H1 (cell line): ENCODE measurements around the gene LCOR. TPM values are rescaled to one million over a fixed set of nuclear protein-coding genes. Genes with fewer than 3 reads are reported as not detected.
A peak's percentile ranks its signal among the peaks of the same experiment; 100 is the strongest.

ENCODE experiments used
- CTCF ChIA-PET: fragments of 300-600 bp; sonication (Branson Sonifier 250); formaldehyde crosslinking; loops from one replicate; lab custom pipeline; 2021; ENCODE audit not compliant: partially characterized antibody; lab: Charles Lee
- POLR2A ChIA-PET: fragments of 300-600 bp; sonication (Branson Sonifier 250); formaldehyde crosslinking; loops from one replicate; lab custom pipeline; 2021; ENCODE audit warnings: inconsistent platforms; ENCODE audit not compliant: partially characterized antibody; lab: Charles Lee
- DNase-seq, 2 experiments: peaks; one replicate each; pipeline versions ENCODE4 v3.0.0 to v3.0.0-alpha.2; 2010 to 2022; ENCODE audit warnings: low spot score in 2 of 2, low read depth in 1 of 2, mixed read lengths in 1 of 2
- FAIRE-seq: peaks from 2 replicates; lab custom pipeline; 2011; peaks lifted over from hg19 to GRCh38; lab: Jason Lieb, UNC
- H2AFZ ChIP-seq: 2 replicates; pipeline ENCODE4 v1.8.1; 2012; ENCODE audit warnings: low read length, inconsistent platforms
- H2AK5ac ChIP-seq: 2 replicates; pipeline ENCODE4 v1.6.1; 2013; ENCODE audit warnings: low read depth, low read length
- H2BK120ac ChIP-seq: replicated peaks from 2 replicates; pipeline ENCODE3; 2013; ENCODE audit warnings: low read depth, low read length, inconsistent platforms
- H2BK12ac ChIP-seq: 2 replicates; pipeline ENCODE4 v1.6.1; 2013; ENCODE audit warnings: low read depth, low read length
- H2BK15ac ChIP-seq: 2 replicates; pipeline ENCODE4 v1.6.1; 2013; ENCODE audit warnings: low read length
- H2BK20ac ChIP-seq: 2 replicates; pipeline ENCODE4 v1.6.1; 2013; ENCODE audit warnings: low read length
- H2BK5ac ChIP-seq: 2 replicates; pipeline ENCODE4 v1.6.1; 2013; ENCODE audit warnings: low read depth, low read length
- H3K14ac ChIP-seq: 2 replicates; pipeline ENCODE4 v1.6.1; 2013; ENCODE audit warnings: inconsistent platforms; ENCODE audit not compliant: insufficient read length
- H3K18ac ChIP-seq: 2 replicates; pipeline ENCODE4 v1.6.1; 2013; ENCODE audit warnings: low read length; ENCODE audit errors: extremely low read depth
- H3K23ac ChIP-seq: 2 replicates; pipeline ENCODE4 v1.6.1; 2013; ENCODE audit warnings: inconsistent platforms; ENCODE audit not compliant: insufficient read length
- H3K23me2 ChIP-seq: 2 replicates; pipeline ENCODE4 v1.6.1; 2013; ENCODE audit warnings: low read depth, low read length
- H3K27ac ChIP-seq: 2 replicates; pipeline ENCODE4 v1.6.1; 2011; ENCODE audit warnings: low read depth, low read length, inconsistent platforms
- H3K27me3 ChIP-seq, 4 experiments: replicated peaks in 1 of 4; 1 replicate in 1 of 4; 2 replicates in 3 of 4; pipeline versions ENCODE4 v1.6.1 to v1.8.1; 2011 to 2013; ENCODE audit warnings: low read length in 3 of 4, mild to moderate bottlenecking in 3 of 4, inconsistent platforms in 2 of 4, mixed read lengths in 2 of 4, moderate library complexity in 1 of 4; ENCODE audit not compliant: control insufficient read depth in 3 of 4, insufficient read depth in 3 of 4; ENCODE audit errors: extremely low read depth in 1 of 4
- H3K36me3 ChIP-seq, 4 experiments: 2 replicates each; pipeline versions ENCODE4 v1.6.1 to v1.8.1; 2011 to 2013; ENCODE audit warnings: mild to moderate bottlenecking in 4 of 4, low read length in 3 of 4, moderate library complexity in 2 of 4, control low read depth in 1 of 4, inconsistent platforms in 1 of 4; ENCODE audit not compliant: insufficient read depth in 4 of 4, control insufficient read depth in 2 of 4
- H3K4ac ChIP-seq: replicated peaks from 2 replicates; pipeline ENCODE3; 2013; ENCODE audit warnings: low read length, low read depth, mixed read lengths, inconsistent platforms; ENCODE audit not compliant: insufficient read length
- H3K4me1 ChIP-seq, 4 experiments: replicated peaks in 1 of 4; 1 replicate in 1 of 4; 2 replicates in 3 of 4; pipeline versions ENCODE4 v1.6.1 to v1.8.1; 2011 to 2013; ENCODE audit warnings: low read length in 3 of 4, inconsistent platforms in 2 of 4, mixed read lengths in 1 of 4; ENCODE audit not compliant: insufficient read depth in 4 of 4, control insufficient read depth in 3 of 4
- H3K4me2 ChIP-seq, 2 experiments: 2 replicates each; pipeline versions ENCODE4 v1.6.1 to v1.8.1; 2011 to 2013; ENCODE audit warnings: low read depth in 2 of 2, low read length in 2 of 2, control low read depth in 1 of 2, inconsistent platforms in 1 of 2, mild to moderate bottlenecking in 1 of 2; ENCODE audit not compliant: insufficient read depth in 1 of 2
- H3K4me3 ChIP-seq, 4 experiments: fragments of 200-600, 300-600 bp in 1 of 4; sonication (generic), shearing (Covaris generic), sonication (Bioruptor Twin) in 1 of 4; 2 replicates each; pipeline versions ENCODE4 v1.5.1 to v1.8.1; 2011 to 2016; ENCODE audit warnings: low read length in 4 of 4, low read depth in 3 of 4, control low read depth in 2 of 4, inconsistent platforms in 2 of 4, mild to moderate bottlenecking in 2 of 4, mixed read lengths in 1 of 4, moderate library complexity in 1 of 4; ENCODE audit not compliant: insufficient read depth in 2 of 4; ENCODE audit errors: extremely low read depth in 1 of 4
- H3K56ac ChIP-seq: replicated peaks from 2 replicates; pipeline ENCODE3; 2013; ENCODE audit warnings: low read depth, mild to moderate bottlenecking, mixed read lengths, low read length, inconsistent platforms; ENCODE audit not compliant: insufficient read length
- H3K79me1 ChIP-seq: 2 replicates; pipeline ENCODE4 v1.6.1; 2013; ENCODE audit warnings: low read depth, low read length, control low read depth
- H3K79me2 ChIP-seq, 2 experiments: 2 replicates each; pipeline versions ENCODE4 v1.6.1 to v1.8.1; 2012 to 2013; ENCODE audit warnings: low read length in 2 of 2, mild to moderate bottlenecking in 2 of 2, inconsistent platforms in 1 of 2; ENCODE audit not compliant: insufficient read depth in 2 of 2, control insufficient read depth in 1 of 2
- H3K9ac ChIP-seq, 4 experiments: replicated peaks in 1 of 4; 1 replicate in 1 of 4; 2 replicates in 3 of 4; pipeline versions ENCODE4 v1.6.1 to v1.8.1; 2011 to 2013; ENCODE audit warnings: low read depth in 3 of 4, low read length in 3 of 4, control low read depth in 2 of 4, mild to moderate bottlenecking in 2 of 4, moderate library complexity in 2 of 4, inconsistent platforms in 1 of 4; ENCODE audit errors: extremely low read depth in 1 of 4
- H3K9me3 ChIP-seq, 2 experiments: 2 replicates each; pipeline versions ENCODE4 v1.6.1 to v1.8.1; 2012 to 2013; ENCODE audit warnings: mild to moderate bottlenecking in 2 of 2, moderate library complexity in 2 of 2, control low read depth in 1 of 2, inconsistent platforms in 1 of 2, low read depth in 1 of 2, low read length in 1 of 2, mixed read lengths in 1 of 2; ENCODE audit not compliant: insufficient read depth in 2 of 2
- H4K20me1 ChIP-seq, 2 experiments: replicated peaks in 1 of 2; 2 replicates each; pipeline versions ENCODE3 to v1.8.1; 2011 to 2013; ENCODE audit warnings: inconsistent platforms in 2 of 2, low read length in 2 of 2, mild to moderate bottlenecking in 1 of 2; ENCODE audit not compliant: insufficient read depth in 2 of 2, control insufficient read depth in 1 of 2
- H4K5ac ChIP-seq: 2 replicates; pipeline ENCODE4 v1.6.1; 2013; ENCODE audit warnings: low read length, low read depth, mixed read lengths, inconsistent platforms; ENCODE audit not compliant: insufficient read length
- H4K8ac ChIP-seq: 2 replicates; pipeline ENCODE4 v1.8.0; 2013; ENCODE audit warnings: mild to moderate bottlenecking, moderate library complexity, low read length, inconsistent platforms; ENCODE audit not compliant: insufficient read depth; ENCODE audit errors: extremely low read depth
- H4K91ac ChIP-seq: replicated peaks from 2 replicates; pipeline ENCODE3; 2013; ENCODE audit warnings: low read length, mixed read lengths, inconsistent platforms; ENCODE audit not compliant: insufficient read length
- BCL11A ChIP-seq, 2 experiments: IDR thresholded peaks; one replicate each; pipeline ENCODE4 v1.6.1; 2011; ENCODE audit warnings: low read depth in 2 of 2, low read length in 2 of 2, mild to moderate bottlenecking in 2 of 2
- SIN3A ChIP-seq, 2 experiments: IDR thresholded peaks in 1 of 2; conservative IDR thresholded peaks in 1 of 2; 2 replicates each; pipeline ENCODE4 v1.6.1; 2011 to 2012; ENCODE audit warnings: low read length in 2 of 2, improper control_type of control experiment in 1 of 2, low read depth in 1 of 2, mild to moderate bottlenecking in 1 of 2
- WGBS, 2 experiments: shearing (Covaris generic) in 1 of 2; methylation state at CpG; one replicate each; pipeline versions ENCODE4 v1.1.6 to v1.1.7; 2013 to 2015; ENCODE audit warnings: low lambda C conversion rate in 2 of 2, mixed read lengths in 2 of 2, inconsistent platforms in 1 of 2, low coverage in 1 of 2, missing lambda C conversion rate in 1 of 2; ENCODE audit not compliant: insufficient replicate concordance in 2 of 2, insufficient coverage in 1 of 2, insufficient read length in 1 of 2; ENCODE audit errors: extremely low coverage in 1 of 2, missing lambda C conversion rate in 1 of 2; 5-methylcytosine and 5-hydroxymethylcytosine counted together
- polyA plus RNA-seq, 7 experiments: library from polyadenylated mRNA; depleted of rRNA in 3 of 7; stranded (reverse) in 5 of 7; unstranded in 2 of 7; fragments of >200 nt in 5 of 7; fragments of 200-250 nt in 2 of 7; gene quantifications; 1 replicate in 5 of 7; 2 replicates in 1 of 7; 4 replicates in 1 of 7; pipeline versions ENCODE4 v1.2.1 to v1.2.3, GENCODE V29; 2011 to 2013; ENCODE audit warnings: missing spikeins in 2 of 7, mixed read lengths in 2 of 7
- total RNA-seq: library from RNA; stranded (reverse); fragmentation: NEBNext Ultra II Directional; extraction: Animal tissue kit (Norgen Biotek cat#: 25700); gene quantifications from 2 replicates; pipeline ENCODE4 v1.2.1, GENCODE V29; 2021
- TF ChIP-seq, protein P1 (sequence below): IDR thresholded peaks from 2 replicates; pipeline ENCODE4 v1.6.1; 2012; ENCODE audit warnings: inconsistent platforms

The LCOR gene
- total and polyA plus RNA-seq, 2 of the 8 experiments (the other 6 are each of a cell fraction or from before 2014, with no cell fraction given): 4.7 to 25.5 TPM

DNA sequence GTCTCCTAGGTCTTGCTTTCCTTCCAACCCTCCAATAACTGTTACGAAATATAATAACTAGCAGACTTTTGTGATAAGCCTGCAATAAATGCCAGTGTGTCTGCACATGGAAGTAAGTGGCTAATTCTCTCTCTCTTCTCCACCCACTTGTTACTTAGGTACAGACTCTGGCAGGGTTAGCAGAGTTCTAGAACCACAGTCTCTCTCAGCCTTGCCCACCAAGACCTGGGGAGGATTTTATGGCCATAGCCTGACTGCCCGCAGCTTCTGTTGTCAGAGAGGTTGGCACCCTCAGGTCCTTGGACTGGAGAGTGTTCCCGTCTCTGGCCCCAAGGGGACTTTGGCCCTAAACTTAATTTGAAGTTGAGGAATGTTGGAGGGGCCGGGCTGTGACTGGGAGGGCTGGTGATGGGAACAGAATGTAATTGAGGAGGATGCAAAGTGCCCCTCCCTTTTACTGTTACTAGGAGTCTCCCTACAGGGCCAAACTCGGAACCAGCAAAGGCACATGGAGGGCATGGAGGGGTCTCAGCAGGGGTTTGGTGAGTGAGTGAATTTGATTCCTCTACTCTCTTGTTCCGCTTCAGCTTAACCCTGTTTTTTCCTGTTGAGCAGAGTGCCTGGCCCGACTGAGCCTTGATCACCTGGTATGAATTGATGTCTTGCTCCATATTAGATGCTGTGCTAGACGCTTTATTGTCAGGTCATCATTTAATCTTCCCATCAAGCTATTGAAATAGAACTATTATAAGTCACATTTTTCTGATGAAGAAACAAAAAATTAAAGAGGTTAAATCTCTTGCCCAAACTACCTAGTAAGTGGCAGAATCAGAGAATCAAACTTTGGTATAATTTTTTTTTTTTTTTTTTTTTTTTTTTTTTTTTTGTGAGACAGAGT is 37.0 kb upstream of the LCOR start:
- DNase-seq (no peak), FAIRE-seq (no peak)
- Histone ChIP-seq H2BK20ac (no peak overlapping the region), H3K27ac (no peak overlapping the region), H4K91ac (no peak overlapping the region), H3K79me2 (no peaks in the 10 kb centered on the region), H3K4me2 (no peak overlapping the region), H2AK5ac (no peak overlapping the region), H2BK5ac (no peak overlapping the region), H3K4me1 (0 out of 7 replicates have a peak, but pooled peaks cover 0 to 2% (median 0%) of the 10 kb centered on the region in 4 experiments), H4K20me1 (no peaks in the 10 kb centered on the region), H4K8ac (no peak overlapping the region), H2BK12ac (no peak overlapping the region), H2BK15ac (no peak overlapping the region), H3K23me2 (no peaks in the 10 kb centered on the region), H3K18ac (no peak overlapping the region), H3K9ac (no peak overlapping the region), H3K23ac (no peak overlapping the region), H4K5ac (no peak overlapping the region), H3K56ac (no peak overlapping the region), H3K27me3 (no peaks in the 10 kb centered on the region), H3K4ac (no peak overlapping the region), H3K9me3 (no peaks in the 10 kb centered on the region), H2BK120ac (no peak overlapping the region), H2AFZ (peak overlapping the region; percentile 87; the same call in 1 of the 2 replicates), H3K36me3 (no peaks in the 10 kb centered on the region), H3K4me3 (no peak overlapping the region), H3K14ac (no peak overlapping the region), H3K79me1 (no peaks in the 10 kb centered on the region)
- POLR2A ChIA-PET: interaction anchor here (0.7 kb wide), 1 partner anchor 460 kb away, joined by 3 read pairs; no protein-coding TSS in a partner anchor
- WGBS, 2 experiments: 79% methylated on average over 8 of the region's 8 CpGs; no CpG with 5 or more reads in 1 of the 2 experiments
- CTCF ChIA-PET: interaction anchor here (0.7 to 2.0 kb wide), 6 partner anchors 24 to 407 kb away, joined by 3 to 7 read pairs (median 4); no protein-coding TSS in a partner anchor
- TF ChIP-seq SIN3A (conservative IDR thresholded peaks at IDR 0.05 in 1 of 2, IDR thresholded peaks at IDR 0.05 in 1 of 2; ENCODE audit: low read depth in 1 of 2, low read length in 2 of 2) (no peak), BCL11A (IDR thresholded peaks at IDR 0.05; ENCODE audit: low read depth in 2 of 2, low read length in 2 of 2) (no peak)
- TF ChIP-seq, protein P1, sequence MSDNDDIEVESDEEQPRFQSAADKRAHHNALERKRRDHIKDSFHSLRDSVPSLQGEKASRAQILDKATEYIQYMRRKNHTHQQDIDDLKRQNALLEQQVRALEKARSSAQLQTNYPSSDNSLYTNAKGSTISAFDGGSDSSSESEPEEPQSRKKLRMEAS: peak; percentile 43
